ENCODE results near the gene FOXI1.

FOXI1 gene

DNA sequence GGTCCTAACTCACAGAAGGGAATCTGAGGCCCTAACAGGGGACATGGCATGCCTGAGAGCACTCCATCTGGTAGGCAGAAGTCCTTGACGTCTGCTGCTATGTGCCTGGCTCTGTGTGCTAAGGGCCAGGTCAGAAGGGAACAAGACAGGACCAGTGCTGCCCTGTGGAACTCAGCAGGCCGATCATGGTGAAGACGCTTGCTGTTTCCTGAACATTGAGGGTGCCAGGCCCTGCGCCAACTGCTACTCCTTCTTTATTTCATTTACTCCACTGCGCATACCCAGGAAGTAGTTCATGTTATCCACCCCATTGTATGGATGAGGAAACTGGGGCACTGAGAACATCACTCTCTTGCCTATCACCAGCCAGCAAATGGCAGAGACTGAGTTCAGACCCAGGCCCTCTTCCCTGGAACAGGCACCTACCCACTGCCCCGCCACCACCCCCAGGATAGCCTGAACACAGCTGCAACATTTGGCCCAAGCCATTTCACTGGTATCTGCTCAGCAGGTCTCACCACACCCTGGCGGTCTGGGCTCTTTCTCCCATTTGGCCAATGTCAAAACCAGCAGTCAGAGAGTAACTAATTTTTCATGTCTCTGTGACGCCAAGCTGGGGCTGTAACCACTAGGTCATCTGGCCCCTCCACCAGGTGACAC lies 24.8 kb upstream of the FOXI1 start:
- no peaks in the 10 kb centered on the region for H3K27me3 ChIP-seq (ENCODE audit: insufficient read depth, low read length)
- H2AFZ ChIP-seq (ENCODE audit: low read length) = no peak overlapping the region
- H3K4me3 ChIP-seq (ENCODE audit: low read depth, low read length, poor library complexity, severe bottlenecking) = no peak overlapping the region
- no peak overlapping the region for H3K27ac ChIP-seq (ENCODE audit: low read depth, low read length, poor library complexity, severe bottlenecking)
- no peak overlapping the region for H3K4me2 ChIP-seq (ENCODE audit: low read length)
- no peaks in the 10 kb centered on the region for H3K9me3 ChIP-seq (ENCODE audit: low read length)
- H3F3A ChIP-seq (ENCODE audit: insufficient read depth, low read length) = no peaks in the 10 kb centered on the region
- peaks cover 97% of the 10 kb centered on the region for H3K36me3 ChIP-seq (ENCODE audit: insufficient read depth, low read length)
- H3K9me2 ChIP-seq (ENCODE audit: low read depth, low read length) = no peaks in the 10 kb centered on the region
- H3K4me1 ChIP-seq (ENCODE audit: insufficient read depth, low read length, severe bottlenecking) = no peaks in the 10 kb centered on the region
- H3K9ac ChIP-seq (ENCODE audit: low read length) = no peak overlapping the region
- H3K79me2 ChIP-seq (ENCODE audit: insufficient read depth, low read length) = no peaks in the 10 kb centered on the region
- TF ChIP-seq EZH2 (IDR thresholded peaks at IDR 0.05; ENCODE audit: borderline replicate concordance, low read length) = no peak
- TF ChIP-seq, protein P1, sequence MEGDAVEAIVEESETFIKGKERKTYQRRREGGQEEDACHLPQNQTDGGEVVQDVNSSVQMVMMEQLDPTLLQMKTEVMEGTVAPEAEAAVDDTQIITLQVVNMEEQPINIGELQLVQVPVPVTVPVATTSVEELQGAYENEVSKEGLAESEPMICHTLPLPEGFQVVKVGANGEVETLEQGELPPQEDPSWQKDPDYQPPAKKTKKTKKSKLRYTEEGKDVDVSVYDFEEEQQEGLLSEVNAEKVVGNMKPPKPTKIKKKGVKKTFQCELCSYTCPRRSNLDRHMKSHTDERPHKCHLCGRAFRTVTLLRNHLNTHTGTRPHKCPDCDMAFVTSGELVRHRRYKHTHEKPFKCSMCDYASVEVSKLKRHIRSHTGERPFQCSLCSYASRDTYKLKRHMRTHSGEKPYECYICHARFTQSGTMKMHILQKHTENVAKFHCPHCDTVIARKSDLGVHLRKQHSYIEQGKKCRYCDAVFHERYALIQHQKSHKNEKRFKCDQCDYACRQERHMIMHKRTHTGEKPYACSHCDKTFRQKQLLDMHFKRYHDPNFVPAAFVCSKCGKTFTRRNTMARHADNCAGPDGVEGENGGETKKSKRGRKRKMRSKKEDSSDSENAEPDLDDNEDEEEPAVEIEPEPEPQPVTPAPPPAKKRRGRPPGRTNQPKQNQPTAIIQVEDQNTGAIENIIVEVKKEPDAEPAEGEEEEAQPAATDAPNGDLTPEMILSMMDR (IDR thresholded peaks at IDR 0.05; ENCODE audit: low read length) = no peak
- H4K20me1 ChIP-seq (ENCODE audit: insufficient read depth, low read length) = no peaks in the 10 kb centered on the region

DNA sequence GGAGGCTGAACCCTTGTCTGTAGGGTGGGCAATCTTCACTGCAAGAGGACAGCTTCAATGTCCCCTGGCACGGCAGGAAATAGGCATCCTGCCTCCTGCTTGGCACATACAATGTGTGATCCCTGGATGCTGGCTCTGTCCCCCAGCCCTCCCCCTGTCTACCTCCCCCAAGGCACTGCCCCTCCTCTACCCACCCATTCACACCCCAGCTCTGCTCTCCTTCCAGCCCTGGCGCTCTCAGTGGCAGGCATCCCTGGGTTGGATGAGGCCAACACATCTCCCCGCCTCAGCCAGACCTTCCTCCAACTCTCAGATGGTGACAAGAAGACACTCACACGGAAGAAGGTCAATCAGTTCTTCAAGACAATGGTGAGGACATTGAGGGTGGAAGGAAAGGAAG lies 24.1 kb upstream of the FOXI1 start:
- Histone ChIP-seq H3K27me3 (ENCODE audit: insufficient read depth, low read length) (no peaks in the 10 kb centered on the region), H3K36me3 (ENCODE audit: insufficient read depth, low read length) (peaks cover 90% of the 10 kb centered on the region)
- TF ChIP-seq EZH2 (IDR thresholded peaks at IDR 0.05; ENCODE audit: borderline replicate concordance, low read length) = no peak
- TF ChIP-seq, protein P1 (IDR thresholded peaks at IDR 0.05; ENCODE audit: low read length) = no peak

DNA sequence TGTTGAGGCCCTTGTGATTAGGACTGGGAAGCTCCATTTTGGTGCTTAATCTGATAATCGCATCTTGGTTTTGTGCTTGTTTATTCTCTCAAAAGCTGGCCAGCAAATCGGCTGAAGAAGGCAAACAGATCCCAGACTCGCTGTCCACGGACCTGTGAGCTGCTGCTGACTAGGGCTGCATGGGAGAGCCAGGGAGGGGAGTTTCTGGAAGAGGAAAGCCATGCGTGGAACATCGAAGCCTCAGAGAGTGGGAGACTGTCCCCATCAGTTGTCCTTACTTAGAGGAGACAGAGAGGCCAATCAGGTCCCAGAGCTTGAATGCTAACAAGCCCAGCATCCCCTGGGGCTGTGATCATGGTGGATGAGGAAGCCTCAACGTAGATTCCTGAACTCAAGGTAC lies 23.0 kb upstream of the FOXI1 start:
- no peaks in the 10 kb centered on the region for H4K20me1 ChIP-seq (ENCODE audit: insufficient read depth, low read length)
- no peak overlapping the region for H2AFZ ChIP-seq (ENCODE audit: low read length)
- no peak overlapping the region for H3K4me2 ChIP-seq (ENCODE audit: low read length)
- H3K27me3 ChIP-seq (ENCODE audit: insufficient read depth, low read length) = no peaks in the 10 kb centered on the region
- H3K4me1 ChIP-seq (ENCODE audit: insufficient read depth, low read length, severe bottlenecking) = no peaks in the 10 kb centered on the region
- TF ChIP-seq, protein P1 (IDR thresholded peaks at IDR 0.05; ENCODE audit: low read length) = no peak
- TF ChIP-seq EZH2 (IDR thresholded peaks at IDR 0.05; ENCODE audit: borderline replicate concordance, low read length) = no peak
- H3K9ac ChIP-seq (ENCODE audit: low read length) = no peak overlapping the region
- H3K9me2 ChIP-seq (ENCODE audit: low read depth, low read length) = no peaks in the 10 kb centered on the region
- H3K9me3 ChIP-seq (ENCODE audit: low read length) = no peaks in the 10 kb centered on the region
- H3K36me3 ChIP-seq (ENCODE audit: insufficient read depth, low read length) = peaks cover 80% of the 10 kb centered on the region
- H3F3A ChIP-seq (ENCODE audit: insufficient read depth, low read length) = no peaks in the 10 kb centered on the region
- H3K4me3 ChIP-seq (ENCODE audit: low read depth, low read length, poor library complexity, severe bottlenecking) = no peak overlapping the region
- no peaks in the 10 kb centered on the region for H3K79me2 ChIP-seq (ENCODE audit: insufficient read depth, low read length)
- no peak overlapping the region for H3K27ac ChIP-seq (ENCODE audit: low read depth, low read length, poor library complexity, severe bottlenecking)

More for the DNA sequence above, 24.1 kb upstream of the FOXI1 start:
- Histone ChIP-seq H3K79me2 (ENCODE audit: insufficient read depth, low read length) (no peaks in the 10 kb centered on the region), H3K27ac (ENCODE audit: low read depth, low read length, poor library complexity, severe bottlenecking) (no peak overlapping the region), H3K9me2 (ENCODE audit: low read depth, low read length) (no peaks in the 10 kb centered on the region), H3K4me3 (ENCODE audit: low read depth, low read length, poor library complexity, severe bottlenecking) (no peak overlapping the region), H3K9ac (ENCODE audit: low read length) (no peak overlapping the region), H4K20me1 (ENCODE audit: insufficient read depth, low read length) (no peaks in the 10 kb centered on the region), H3K4me1 (ENCODE audit: insufficient read depth, low read length, severe bottlenecking) (no peaks in the 10 kb centered on the region), H2AFZ (ENCODE audit: low read length) (no peak overlapping the region), H3K9me3 (ENCODE audit: low read length) (no peaks in the 10 kb centered on the region), H3F3A (ENCODE audit: insufficient read depth, low read length) (no peaks in the 10 kb centered on the region), H3K4me2 (ENCODE audit: low read length) (no peak overlapping the region)

Measured in OCI-LY1 (cell line).